Stimulated activated CD8-positive, alpha-beta memory T cell treated with anti-CD3 and anti-CD28 coated beads, Interleukin-2, amount 100 ng/mL, for 1 hour (primary cell): ENCODE results near the gene PTPRN2.

Experiments used
- DNase-seq, 2 donors: peaks; one replicate each; pipeline ENCODE4 v3.0.0-alpha.2; 2020; ENCODE audit warnings: low read depth in 2 of 2

Gene PTPRN2

DNA sequence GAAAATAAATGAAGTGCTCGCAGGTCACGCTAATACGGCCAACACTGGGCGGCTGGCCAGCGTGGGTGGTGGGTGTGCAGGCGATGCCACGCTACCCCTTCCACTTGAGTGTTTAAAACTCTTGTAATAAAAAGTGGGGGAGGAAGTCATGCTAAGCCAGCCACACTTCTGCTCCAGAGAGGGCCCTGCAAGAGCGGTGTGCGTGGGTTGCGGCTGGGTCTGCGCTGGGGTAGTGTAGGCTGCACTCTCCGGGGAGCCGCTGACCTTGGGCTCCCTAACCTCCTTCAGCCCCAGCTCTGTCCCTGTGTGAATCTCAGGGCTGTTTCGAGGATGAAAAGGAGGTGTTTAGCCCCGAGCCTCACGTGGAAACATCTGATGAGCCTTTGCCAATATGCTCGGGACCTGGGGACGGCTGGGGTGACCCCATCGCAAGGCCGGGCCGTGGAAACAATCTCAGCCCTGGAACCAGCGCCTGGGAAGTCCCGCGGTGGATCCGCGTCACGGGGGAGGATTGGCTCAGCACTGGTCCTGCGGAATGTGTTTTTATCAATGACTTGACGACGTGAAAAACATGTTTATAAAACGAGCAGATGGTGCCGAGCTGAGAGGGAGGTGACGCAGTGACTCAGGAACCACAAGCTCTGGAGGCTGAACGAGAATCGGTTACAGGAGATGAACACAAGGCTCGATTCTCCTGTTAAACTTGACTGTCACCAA, 972.4 kb downstream of the PTPRN2 start:
- no peak for DNase-seq

DNA sequence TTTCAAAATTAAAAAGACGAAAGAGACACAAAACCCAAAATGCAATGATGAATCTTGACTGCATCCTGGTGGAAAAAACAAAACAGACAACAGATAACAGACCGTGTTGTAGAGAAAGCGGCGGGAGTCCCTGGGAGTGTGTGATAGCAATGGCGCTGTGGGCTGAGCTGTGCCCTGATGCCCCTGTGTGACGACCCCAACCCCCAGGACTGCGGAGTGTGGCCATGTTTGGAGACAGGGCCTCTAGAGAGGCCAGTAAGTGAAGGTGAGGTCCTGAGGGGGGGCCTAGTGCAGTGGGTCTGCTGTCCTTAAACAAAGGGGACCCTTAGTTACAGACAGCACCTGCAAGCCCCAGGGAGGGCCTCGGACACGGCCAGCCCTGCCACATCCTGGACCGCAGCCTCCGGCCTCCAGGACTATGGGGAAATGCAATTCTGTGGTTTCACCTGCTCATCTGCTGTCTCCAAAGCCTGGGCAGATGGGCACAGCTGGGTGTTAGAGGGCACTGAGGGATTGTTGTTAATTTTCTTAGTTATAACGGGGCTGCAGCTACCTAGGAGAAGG, 973.1 kb downstream of the PTPRN2 start:
- DNase-seq: no peak

DNA sequence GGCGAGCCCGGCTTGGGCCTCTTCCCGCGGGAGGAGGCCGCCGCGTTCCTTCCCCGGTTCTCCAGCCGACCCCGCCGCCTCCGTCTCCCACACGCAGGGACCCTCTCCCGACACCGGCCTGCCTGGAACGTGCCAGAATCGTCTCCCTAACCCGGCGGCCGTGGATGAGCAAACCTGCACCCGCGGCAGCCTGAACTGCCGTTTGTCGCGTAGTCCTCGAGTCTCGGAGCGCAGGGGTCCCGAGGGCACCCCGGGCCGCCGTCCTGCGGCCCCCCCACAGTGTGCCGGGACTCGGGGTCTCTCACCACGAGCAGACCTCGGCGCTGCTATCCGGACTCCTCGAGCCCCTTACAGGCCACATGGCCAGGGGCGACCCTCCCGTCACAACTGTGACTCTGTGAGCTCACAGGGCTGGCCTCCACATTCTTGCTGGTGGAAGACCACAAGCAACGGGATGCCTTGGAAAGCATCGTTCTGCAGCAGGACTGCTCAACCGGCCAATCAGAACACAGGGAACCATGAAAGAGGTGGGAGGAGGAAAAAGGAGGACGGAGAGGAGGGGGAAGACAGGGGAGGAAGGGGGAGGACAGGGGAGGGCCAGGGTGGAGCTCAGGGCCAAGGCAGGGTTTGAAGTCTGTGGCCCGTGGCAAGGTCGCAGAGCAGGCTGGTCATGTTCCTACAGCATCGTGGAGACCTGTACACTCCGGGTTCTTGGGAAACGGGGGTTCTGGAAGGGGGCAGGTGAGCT, 973.9 kb downstream of the PTPRN2 start:
- no peak for DNase-seq

DNA sequence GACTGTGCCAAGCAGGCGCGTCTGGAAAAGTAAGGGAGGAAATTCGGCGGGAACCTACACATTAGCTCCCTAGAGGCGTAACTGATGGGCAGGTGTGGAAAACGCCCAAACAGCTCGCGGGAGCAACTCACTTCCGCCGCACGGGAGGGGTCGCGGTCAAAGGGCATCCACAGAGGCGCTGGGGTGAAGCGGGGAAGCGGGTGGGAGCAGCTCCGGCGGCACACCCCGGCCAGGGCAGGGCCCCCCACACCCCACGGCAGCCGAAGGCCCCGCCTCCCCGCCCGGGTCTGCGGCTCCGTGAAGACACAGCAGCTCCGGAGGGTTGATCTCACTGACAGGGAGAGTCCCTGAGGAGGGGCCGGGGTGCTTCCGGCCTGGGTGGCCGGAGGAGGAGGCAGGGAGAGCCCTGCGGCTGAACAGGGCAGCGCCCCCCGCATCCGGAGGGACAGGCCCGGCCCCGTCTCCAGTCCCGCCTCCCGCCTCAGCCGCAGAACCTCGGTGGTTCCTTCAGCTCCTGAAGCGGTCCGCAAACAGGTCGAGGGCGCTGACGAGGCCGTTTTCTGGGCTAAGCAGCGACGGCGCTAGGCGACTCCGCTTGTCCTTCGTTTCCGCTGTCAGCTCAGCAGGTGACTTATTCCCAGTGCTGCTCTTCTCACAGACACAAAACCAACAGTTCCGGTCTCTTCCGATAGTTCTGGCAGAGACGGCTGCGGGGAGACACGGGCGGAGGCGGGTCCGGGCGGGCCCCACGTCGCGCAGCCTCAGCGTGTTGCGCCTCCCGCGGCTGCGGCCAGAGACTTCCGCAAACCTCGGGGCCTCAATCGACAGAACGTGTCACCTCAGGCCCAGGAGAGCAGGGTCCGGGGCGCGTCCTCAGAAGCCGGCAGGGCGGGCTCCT, 974.7 kb downstream of the PTPRN2 start:
- DNase-seq: peak; percentile 13 to 35

DNA sequence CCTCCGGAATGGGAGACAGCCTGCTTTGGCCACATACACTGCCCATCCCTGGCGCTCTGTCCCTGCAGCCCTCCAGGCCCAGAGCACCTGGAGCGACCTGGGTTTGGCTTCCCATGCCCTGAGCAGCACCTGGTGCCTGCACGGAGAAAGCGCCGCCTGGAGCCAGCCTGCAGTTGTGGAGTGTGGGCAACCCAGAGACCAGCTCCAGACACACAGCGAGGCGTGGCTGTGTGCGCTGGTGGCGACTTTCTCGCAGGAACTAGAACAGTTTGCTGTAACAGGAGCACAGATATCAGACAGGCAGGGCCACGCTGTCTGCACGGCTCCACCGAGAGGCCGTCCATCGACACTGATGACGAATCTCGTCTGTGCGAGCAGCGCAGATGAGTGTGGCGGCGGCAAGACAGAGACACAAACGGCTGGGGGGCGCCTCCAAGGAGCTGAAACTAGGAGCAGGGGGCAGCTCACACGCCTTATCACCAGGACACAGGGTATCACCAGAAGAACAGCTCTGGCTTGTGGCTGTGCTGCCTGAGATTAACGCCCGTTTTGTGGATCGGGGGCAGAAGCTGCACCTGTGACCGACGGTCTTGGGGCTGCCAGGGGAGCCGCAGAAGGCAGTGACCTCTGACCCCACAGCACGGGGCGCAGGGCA, 975.5 kb downstream of the PTPRN2 start:
- no peak for DNase-seq

DNA sequence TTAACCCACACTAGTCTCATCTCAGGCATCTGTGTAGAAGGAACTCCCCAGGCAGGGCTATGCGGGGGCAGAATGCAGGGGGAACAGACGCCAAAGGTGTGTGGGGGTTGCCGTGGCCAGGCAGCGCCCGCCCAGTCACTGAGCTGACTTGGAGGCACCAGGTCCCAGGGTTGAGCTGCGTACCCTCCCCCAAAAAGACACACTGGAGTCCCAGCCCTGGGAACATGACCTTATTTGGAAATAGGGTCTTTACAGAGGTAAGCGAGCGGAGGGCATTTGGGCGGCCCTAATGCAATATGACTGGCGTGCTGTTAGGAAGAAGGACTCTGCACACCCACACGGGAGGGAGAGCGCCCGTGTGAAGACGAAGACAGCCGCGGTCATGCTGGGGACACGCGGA, 976.3 kb downstream of the PTPRN2 start:
- DNase-seq: no peak

DNA sequence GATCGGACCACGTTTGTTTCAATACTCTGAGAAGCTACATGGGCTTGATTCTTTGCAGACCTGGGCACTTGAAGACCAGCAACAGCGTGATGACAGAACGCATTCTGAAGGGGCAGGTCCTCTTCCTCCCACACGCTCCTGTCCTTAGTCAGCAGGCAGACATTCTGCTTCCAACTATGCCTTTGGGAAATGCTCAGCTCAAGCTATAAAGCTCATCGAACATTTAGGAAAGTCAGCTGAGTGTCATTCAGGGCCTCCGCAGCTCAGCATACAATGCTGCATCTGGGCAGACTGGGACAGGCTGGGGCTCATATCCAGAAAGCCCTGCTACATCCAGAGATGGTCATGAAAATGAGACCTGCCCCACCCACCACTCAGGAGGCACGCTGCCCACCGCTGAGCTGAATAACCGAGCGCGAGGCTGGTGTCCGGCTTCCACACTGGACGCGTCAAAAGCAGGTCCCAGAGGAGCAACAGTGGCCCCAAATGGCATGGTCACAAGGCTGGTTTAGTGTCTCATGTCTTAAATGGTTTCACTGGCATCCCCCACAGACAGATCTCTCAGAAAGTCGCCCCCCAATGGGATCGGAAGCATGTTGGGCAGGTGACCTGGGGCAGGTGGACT, 976.8 kb downstream of the PTPRN2 start:
- no peak for DNase-seq

DNA sequence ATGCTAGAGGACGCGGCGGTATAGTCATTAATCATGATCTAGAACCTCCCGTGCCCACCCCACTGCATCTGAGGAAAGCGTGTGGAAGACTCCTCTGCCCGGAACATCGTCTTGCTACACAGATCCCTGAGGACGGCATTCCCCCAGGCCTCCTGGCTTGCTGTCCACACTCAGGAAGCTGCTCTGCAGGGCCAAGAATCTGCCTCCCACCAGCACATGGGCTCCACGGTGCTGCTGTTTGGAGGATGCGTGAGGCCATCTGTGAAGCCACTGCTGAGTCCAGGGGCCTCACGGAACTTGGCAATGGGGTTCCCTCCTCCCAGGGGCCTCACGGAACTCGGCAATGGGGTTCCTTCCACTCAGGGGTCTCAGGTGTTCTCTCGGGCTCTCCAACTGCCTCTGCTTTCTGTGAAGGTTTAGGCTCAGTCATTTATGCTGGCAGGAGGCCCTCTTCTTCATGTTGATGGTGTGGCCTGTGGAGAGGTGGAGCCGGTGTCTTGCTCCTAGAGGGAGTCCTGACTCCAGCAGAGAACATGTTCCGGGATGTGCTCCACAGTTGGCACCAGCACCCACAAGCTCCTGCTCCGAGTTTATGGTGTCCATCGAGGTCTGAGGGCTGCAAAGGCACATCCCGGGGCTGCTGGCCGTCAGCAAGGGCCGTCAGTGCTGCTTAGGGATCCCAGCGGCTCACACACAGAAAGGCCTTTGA, 977.5 kb downstream of the PTPRN2 start:
- DNase-seq: no peak

DNA sequence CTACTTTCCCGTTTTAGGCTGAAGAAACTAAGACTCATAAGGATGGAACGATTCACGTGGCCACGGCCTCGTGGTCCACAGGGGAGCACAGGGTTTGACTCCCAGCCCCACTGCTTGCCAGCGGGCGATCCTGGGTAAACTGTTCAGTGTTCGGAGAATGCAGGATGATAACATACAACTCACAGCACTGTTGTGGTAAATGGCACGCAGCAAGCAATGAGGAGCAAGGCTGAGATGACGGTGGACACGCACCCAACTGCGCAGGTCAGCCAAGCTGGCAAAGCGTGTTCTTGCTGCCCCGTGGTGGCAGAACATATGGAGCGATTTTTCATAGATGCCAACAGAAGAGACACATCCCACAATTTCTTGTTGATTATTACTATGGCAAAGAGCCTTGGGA, 978.1 kb downstream of the PTPRN2 start:
- no peak for DNase-seq

DNA sequence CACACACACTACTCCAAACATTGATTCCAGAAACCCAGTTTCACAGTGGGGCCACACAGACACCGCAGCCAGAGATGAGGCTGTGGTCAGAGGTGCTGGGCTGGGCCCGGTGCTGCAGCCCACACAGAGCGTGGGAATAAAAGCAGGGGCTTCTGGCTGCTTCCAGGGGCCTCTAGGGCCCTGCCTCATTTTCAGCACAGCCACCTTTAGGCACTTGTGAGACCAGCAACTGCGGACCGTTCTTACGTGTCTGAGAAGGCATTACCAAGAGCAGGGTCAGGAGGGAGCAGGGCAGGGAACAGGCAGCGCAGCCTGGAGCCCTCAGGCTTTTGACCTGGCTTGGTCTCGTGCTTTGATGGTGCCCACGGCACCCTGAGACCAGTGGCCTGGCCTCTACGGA, 980.4 kb downstream of the PTPRN2 start:
- no peak for DNase-seq

DNA sequence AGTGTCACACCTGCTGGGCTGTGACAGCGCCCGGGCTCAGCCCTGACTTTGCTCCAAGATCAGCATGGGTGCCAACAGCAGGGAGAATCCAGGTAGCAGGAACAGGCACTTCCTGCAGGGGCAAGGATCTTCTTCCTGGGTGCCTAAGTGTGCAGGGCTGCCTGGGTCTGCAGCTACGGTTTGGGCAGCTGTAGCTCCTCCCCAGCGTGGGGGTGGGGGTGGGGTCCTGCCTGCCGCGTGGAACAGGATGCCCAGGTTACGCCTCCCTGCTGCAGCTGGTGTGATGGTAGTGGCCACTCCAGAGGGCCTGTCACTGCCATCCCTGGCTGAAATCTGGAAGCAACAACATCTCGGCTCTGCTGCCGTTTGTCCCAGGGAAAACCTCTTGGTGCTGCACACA, 981.5 kb downstream of the PTPRN2 start:
- no peak for DNase-seq

DNA sequence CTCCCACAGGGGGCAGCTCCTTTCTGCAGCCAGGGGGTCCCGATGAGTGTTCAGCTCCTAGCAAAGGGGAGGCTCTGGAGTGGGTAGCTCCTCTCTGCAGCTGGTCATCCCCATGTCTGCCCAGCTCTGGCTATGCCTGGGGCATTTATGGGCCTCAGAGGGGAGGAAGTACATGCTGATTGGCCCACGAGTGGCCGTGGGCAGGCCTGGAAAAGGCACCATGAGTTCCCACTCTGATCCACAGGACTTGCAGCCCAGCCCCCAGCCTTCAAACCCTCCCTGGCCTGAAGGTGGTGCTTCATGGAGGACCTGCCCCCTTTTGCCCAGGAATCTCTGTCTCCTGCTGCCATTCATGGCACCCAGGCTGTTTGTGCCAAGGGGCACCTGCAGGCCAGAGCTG, 982.0 kb downstream of the PTPRN2 start:
- no peak for DNase-seq

DNA sequence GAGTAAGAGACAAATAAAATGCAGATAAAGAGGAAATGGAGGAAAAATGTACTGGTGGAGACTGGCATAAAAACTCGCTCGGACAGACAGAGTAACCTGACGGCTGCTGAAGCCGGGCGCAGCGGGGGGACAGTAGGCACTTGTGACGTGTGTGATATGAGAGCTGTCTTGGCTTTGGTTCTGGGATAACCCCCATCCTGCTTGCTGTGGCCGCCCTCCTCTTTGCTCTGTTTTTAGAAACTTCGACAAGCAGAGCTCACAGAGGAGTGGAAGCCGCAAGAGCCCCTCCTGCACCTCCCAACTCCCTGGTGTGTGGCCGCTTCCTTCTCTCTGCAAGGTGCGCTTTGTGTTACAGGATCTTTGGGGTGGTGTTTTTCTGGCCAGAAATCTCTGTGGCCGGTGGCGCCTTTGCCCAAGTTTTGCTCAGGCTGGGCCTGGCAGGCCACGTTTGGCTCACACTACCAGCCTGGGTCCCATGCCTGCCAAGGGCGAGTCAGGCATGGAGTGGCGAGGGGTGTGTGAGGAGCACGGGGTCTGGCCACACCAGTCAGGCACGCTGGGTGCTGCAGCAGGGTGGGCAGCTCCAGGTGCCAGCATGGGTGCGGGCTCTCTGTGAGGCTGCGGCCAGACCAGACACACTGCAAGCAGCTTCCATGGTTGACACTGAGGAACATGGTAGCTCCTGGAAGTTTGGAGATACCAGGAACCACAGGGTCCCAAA, 982.8 kb downstream of the PTPRN2 start:
- no peak for DNase-seq

DNA sequence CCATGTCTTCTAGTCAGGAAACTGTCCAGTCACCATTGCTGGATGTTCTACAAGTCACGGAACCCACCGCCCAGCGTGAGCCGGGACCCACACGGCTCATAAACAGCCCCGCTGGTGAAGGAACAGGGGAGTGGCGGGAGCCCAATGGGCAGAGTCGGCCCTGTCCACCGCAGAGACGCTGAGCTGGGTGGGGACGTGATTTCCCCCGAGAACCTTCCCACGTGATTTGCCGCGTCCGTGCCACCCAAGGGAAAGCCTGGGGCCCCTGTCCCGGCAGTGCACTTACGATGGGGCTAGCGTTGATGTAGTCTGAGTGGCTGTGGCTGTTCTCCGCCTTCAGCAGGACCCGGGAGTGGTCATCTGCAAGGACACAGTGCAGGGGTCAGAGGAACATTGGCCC, 983.9 kb downstream of the PTPRN2 start:
- DNase-seq: no peak

DNA sequence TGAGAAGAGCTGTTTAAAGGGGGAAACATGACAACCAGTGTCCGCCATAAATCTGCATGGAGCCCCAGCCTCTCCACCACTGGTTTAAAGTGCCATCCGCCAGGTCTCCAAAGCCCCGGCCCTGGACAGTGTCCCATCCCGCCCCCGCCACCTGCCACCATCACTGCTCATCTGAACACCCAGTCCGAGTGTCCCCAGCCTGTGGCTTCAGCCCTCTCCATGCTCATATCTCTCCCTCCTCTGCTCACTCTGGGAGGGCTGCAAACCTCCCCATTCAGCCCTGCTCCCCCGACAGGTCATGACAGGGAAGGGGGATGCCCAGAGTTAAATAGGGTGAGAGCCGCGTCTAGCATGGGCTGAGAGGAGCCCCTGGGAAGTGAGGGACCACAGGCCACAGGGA, 984.6 kb downstream of the PTPRN2 start:
- DNase-seq: no peak

DNA sequence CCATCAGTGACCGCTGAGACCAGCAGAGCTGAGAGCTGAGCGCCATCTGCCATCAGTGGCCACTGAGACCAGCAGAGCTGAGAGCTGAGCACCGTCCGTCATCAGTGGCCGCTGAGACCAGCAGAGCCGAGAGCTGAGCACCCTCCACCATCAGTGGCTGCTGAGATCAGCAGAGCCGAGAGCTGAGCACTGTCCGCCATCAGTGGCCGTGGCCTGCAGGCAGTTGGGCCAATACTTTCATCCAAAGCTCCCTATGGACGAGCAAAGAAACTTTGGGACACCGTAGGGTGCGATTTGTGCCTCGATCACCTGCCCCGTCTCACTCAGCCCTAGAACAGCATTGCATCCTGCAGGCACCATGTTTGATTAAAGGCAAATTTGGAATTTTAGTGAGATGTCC, 985.0 kb downstream of the PTPRN2 start:
- DNase-seq: no peak

DNA sequence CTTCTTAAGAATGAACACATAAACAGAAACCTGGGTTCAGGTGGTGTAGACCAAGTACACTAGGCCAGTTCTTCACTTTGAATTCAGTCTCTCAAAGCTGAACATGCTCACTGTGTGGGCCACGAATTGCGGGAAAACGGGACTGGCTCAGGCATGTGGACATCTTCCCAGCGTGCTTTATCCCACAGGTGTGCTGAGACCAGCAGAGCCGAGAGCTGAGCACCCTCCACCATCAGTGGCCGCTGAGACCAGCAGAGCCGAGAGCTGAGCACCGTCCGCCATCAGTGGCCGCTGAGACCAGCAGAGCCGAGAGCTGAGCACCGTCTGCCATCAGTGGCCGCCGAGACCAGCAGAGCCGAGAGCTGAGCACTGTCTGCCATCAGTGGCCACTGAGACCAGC, 985.5 kb downstream of the PTPRN2 start:
- DNase-seq: no peak

DNA sequence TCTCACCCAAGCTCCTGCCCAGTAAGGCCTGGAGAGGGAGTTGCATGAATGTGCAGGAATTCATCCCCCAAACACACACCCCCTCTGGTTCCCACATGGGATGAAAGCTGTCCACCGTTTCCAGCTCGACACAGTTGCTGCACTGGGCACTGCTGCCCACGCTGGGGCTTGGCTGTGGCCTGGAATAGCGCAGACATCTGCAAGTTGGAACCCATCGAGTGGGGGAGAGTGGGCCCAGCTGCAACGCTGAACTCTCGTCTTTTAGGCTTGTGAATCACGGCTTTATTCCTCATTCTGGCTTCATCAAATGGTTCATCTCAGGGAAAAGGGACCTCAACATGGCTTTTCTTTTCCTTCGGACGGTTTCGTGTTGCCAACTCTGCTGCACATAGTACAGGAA, 986.1 kb downstream of the PTPRN2 start:
- no peak for DNase-seq

DNA sequence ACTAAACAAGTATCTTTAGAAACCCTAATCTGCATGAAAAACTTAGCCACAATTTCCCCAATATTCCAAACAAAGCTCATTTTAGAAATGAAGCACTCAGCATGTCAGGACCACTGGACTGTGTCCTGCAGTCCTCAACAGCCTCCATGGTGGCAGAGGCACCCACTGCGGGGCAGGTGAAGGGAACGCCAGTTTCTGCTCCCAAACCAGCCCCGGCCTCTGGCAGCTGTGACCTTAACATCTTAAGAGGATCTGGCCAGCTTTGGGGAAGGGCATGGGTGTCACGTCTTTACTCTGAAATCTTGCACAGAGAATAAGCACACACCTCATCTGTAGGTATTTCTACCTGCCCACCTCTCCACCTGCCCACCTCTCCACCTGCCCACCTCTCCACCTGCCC, 988.1 kb downstream of the PTPRN2 start:
- no peak for DNase-seq

DNA sequence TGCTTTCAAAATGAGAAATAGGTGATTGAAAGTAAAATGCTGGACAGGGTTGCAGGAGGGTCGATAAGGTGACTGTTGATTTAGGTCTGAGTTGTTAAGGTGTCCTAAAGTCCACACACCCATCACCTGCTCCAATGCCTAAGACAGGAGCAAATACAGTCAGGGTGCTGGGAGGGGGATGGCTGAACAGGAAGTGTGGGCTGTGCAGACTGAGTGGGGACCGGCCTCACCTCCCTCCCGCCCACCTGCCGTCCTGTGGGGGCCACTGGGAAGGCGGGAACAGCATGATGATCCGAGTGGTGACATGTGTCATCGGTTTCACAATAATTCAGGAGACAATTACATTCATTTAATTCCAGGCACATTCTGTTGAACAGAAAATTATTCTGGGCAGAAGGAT, 990.1 kb downstream of the PTPRN2 start:
- no peak for DNase-seq
